Gastroesophageal sphincter (tissue), 4 donors: ENCODE data around the gene JOSD2. TPM values are rescaled to one million over a fixed set of nuclear protein-coding genes. Genes with fewer than 3 reads are reported as not detected.
A peak's percentile ranks its signal among the peaks of the same experiment; 100 is the strongest.

Source experiments
- ATAC-seq: fragments of 150-250 bp; one replicate; pipeline ENCODE4 v1.9.1; 2016; ENCODE audit warnings: mild to moderate bottlenecking, moderate library complexity
- H3K27ac ChIP-seq, 4 donors: fragments of 200-600 bp; sonication (generic) in 3 of 4; 1 replicate in 3 of 4; 2 replicates in 1 of 4; pipeline ENCODE4 v1.5.1; 2016 to 2019
- H3K27me3 ChIP-seq: fragments of 200-600 bp; sonication (generic); one replicate; pipeline ENCODE4 v1.5.1; 2019
- H3K36me3 ChIP-seq, 2 donors: fragments of 200-600 bp; sonication (generic); one replicate each; pipeline ENCODE4 v1.5.1; 2019; ENCODE audit warnings: control low read depth in 1 of 2
- H3K4me1 ChIP-seq, 3 donors: fragments of 200-600 bp; sonication (generic); 1 replicate in 2 of 3; 2 replicates in 1 of 3; pipeline ENCODE4 v1.5.1; 2016 to 2019; ENCODE audit warnings: control low read depth in 2 of 3
- H3K4me3 ChIP-seq, 2 donors: fragments of 200-600 bp; sonication (generic); one replicate each; pipeline ENCODE4 v1.5.1; 2019; ENCODE audit warnings: mild to moderate bottlenecking in 1 of 2, moderate library complexity in 1 of 2
- H3K9me3 ChIP-seq, 3 donors: fragments of 200-600 bp; sonication (generic); one replicate each; pipeline ENCODE4 v1.5.1; 2017 to 2019; ENCODE audit warnings: control low read depth in 2 of 3
- CTCF ChIP-seq, 4 experiments: fragments of 200-600 bp in 2 of 4; fragments of 450-650 bp in 2 of 4; sonication (generic) in 1 of 4; IDR thresholded peaks; one replicate each; pipeline ENCODE4 v1.5.1; 2017 to 2019; ENCODE audit warnings: antibody characterized with exemption in 4 of 4, mild to moderate bottlenecking in 2 of 4, moderate library complexity in 2 of 4
- EP300 ChIP-seq: sonication (generic); formaldehyde crosslinking; IDR thresholded peaks from one replicate; pipeline ENCODE4 v1.6.1; 2017; ENCODE audit warnings: antibody characterized with exemption, mild to moderate bottlenecking
- POLR2A ChIP-seq, 2 donors: fragments of 450-650 bp; IDR thresholded peaks; one replicate each; pipeline ENCODE4 v1.6.1; 2017; ENCODE audit warnings: antibody characterized with exemption in 2 of 2, mild to moderate bottlenecking in 2 of 2, moderate library complexity in 1 of 2
- POLR2AphosphoS5 ChIP-seq: sonication (generic); formaldehyde crosslinking; IDR thresholded peaks from one replicate; pipeline ENCODE4 v1.6.1; 2017; ENCODE audit warnings: antibody characterized with exemption
- WGBS, 2 donors: methylation state at CpG; one replicate each; pipeline ENCODE4 v1.1.5; 2018; ENCODE audit warnings: low coverage in 1 of 2; 5-methylcytosine and 5-hydroxymethylcytosine counted together
- total RNA-seq, 4 donors: library from RNA; depleted of rRNA; stranded (reverse); fragments of >200 nt; gene quantifications; one replicate each; pipeline ENCODE4 v1.1.0, GENCODE V29; 2016

JOSD2 gene
- total RNA-seq, 4 donors from 2014 or later = 16.1 to 39.8 (median 26.1) TPM

GRCh38 chr19:50515168-50515561, 4.2 kb upstream of the JOSD2 start:
- no CpG with 5 or more reads among the region's 11 CpGs for WGBS, 2 donors
- no peak overlapping the region for H3K27ac ChIP-seq
- no peaks in the 10 kb centered on the region for H3K9me3 ChIP-seq
- no peak overlapping the region for H3K4me3 ChIP-seq
- no peak for TF ChIP-seq POLR2A (IDR thresholded peaks at IDR 0.05)
- no peak for TF ChIP-seq POLR2AphosphoS5
- TF ChIP-seq CTCF (IDR thresholded peaks at IDR 0.05) = no peak
- no peak for TF ChIP-seq EP300
- peaks cover 30% of the 10 kb centered on the region for H3K27me3 ChIP-seq
- ATAC-seq = no peak
- peaks cover 0 to 18% of the 10 kb centered on the region in 2 donors for H3K36me3 ChIP-seq
- peaks cover 2 to 15% (median 3%) of the 10 kb centered on the region in 3 donors for H3K4me1 ChIP-seq

- TF ChIP-seq EP300 = no peak
- no peak for TF ChIP-seq POLR2A (IDR thresholded peaks at IDR 0.05)
- no peak for TF ChIP-seq CTCF (IDR thresholded peaks at IDR 0.05)
- TF ChIP-seq POLR2AphosphoS5 = no peak
- peaks cover 3 to 21% (median 6%) of the 10 kb centered on the region in 3 donors for H3K4me1 ChIP-seq
- WGBS, 2 donors = 45 to 49% methylated on average over 10 to 22 of the region's 38 CpGs
Observed at GRCh38 chr19:50514346-50515167, 3.6 kb upstream of the JOSD2 start.

GRCh38 chr19:50513746-50514345, 2.9 kb upstream of the JOSD2 start, which contains the start of gene ASPDH:
TSS of gene ASPDH (minus strand) at chr19:50513913. CDS start at chr19:50513823, 90 bp downstream.
- WGBS, 2 donors = 45 to 54% methylated on average over 8 to 10 of the region's 22 CpGs
- Histone ChIP-seq H3K36me3 (peaks cover 0 to 19% of the 10 kb centered on the region in 2 donors), H3K9me3 (no peaks in the 10 kb centered on the region), H3K27ac (peak within 1 kb of the TSS in 1 of 4 donors; percentile 37), H3K4me3 (no peak within 1 kb of the TSS), H3K4me1 (peaks cover 3 to 26% (median 6%) of the 10 kb centered on the region in 3 donors), H3K27me3 (peaks cover 25% of the 10 kb centered on the region)
- TF ChIP-seq POLR2A (IDR thresholded peaks at IDR 0.05) (no peak), CTCF (IDR thresholded peaks at IDR 0.05) (no peak), EP300 (no peak), POLR2AphosphoS5 (no peak)
- no peak for ATAC-seq

More at GRCh38 chr19:50514346-50515167, 3.6 kb upstream of the JOSD2 start:
- no peak overlapping the region for H3K4me3 ChIP-seq
- H3K36me3 ChIP-seq = peaks cover 0 to 18% of the 10 kb centered on the region in 2 donors
- ATAC-seq = no peak
- no peak overlapping the region for H3K27ac ChIP-seq
- H3K27me3 ChIP-seq = peaks cover 30% of the 10 kb centered on the region
- H3K9me3 ChIP-seq = no peaks in the 10 kb centered on the region

GRCh38 chr19:50512999-50513745, 2.2 kb upstream of the JOSD2 start:
- Histone ChIP-seq H3K9me3 (no peaks in the 10 kb centered on the region), H3K4me3 (no peak overlapping the region), H3K4me1 (peaks cover 3 to 26% (median 6%) of the 10 kb centered on the region in 3 donors), H3K27me3 (peaks cover 25% of the 10 kb centered on the region), H3K36me3 (peaks cover 0 to 12% of the 10 kb centered on the region in 2 donors), H3K27ac (peak overlapping the region in 1 of 4 donors; percentile 37)
- no peak for ATAC-seq
- no peak for TF ChIP-seq EP300
- TF ChIP-seq POLR2A (IDR thresholded peaks at IDR 0.05) = no peak
- TF ChIP-seq CTCF (IDR thresholded peaks at IDR 0.05) = no peak
- no peak for TF ChIP-seq POLR2AphosphoS5
- 32 to 48% methylated on average over 4 to 8 of the region's 12 CpGs for WGBS, 2 donors
